COLO668 (cell line): ENCODE data around the gene ANO1.

Experiments used
- DNase-seq: peaks from one replicate; lab custom pipeline; 2025; ENCODE audit not compliant: unreplicated experiment; lab: John Stamatoyannopoulos, UW

ANO1 gene

DNA sequence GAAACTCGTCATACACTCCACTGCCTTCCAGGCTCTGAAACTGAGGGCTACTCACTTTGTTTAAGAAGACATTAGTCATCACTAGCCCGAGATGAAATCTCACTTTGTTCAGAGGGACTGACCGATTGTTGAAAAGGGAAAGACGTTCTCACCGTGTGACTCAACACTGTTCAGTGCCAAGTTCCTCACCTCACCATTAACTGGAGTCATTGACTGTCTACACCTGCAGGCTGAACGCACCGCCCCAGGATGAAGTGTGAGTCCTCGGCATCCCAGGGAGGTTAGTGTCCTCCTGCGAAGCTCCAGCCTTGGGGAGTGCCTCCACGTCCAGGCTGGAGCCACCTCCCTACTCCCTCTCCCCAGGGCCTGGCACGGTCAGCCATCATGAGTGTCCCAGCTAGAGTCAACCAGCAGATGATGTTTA, 155.4 kb downstream of the ANO1 start:
- DNase-seq: no peak

DNA sequence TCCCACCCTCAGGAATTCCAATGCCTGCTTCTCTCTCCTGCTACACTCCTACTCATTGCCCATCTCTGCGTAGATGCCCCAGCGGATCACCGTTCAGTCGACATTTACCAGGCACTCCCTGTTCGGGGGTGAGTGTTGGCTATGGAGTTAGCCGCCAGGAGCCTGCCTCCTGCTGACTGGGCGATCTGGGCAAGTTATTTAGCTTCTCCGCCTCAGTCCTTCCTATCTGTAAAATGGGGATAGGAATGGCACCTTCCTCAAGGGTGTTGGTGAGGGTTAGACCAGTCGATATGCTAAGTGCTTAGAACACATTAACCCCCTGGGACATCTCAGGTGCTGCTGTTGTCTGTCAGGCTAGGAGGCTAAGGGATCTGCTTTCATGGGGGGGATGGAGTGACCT, 155.8 kb downstream of the ANO1 start:
- DNase-seq: no peak
